Natural killer cell (primary cell): ENCODE results near the gene JARID2. TPM values are rescaled to one million over a fixed set of nuclear protein-coding genes. Genes with fewer than 3 reads are reported as not detected.
A peak's percentile ranks its signal among the peaks of the same experiment; 100 is the strongest.

Source experiments
- ATAC-seq, 3 donors: fragments of 150-1000 bp in 2 of 3; fragments of 200-7000 bp in 1 of 3; cut with Tn5 transposase; 1 replicate in 1 of 3; 2 replicates in 2 of 3; pipeline ENCODE4 v1.10.0; 2021; ENCODE audit warnings: mild to moderate bottlenecking in 2 of 3, moderate library complexity in 2 of 3
- DNase-seq, 2 donors: peaks; one replicate each; pipeline versions ENCODE4 v3.0.0 to v3.0.0-alpha.2; 2013 to 2021; ENCODE audit warnings: mixed read lengths in 1 of 2
- H3K27ac ChIP-seq: one replicate; pipeline ENCODE4 v1.5.1; 2013; ENCODE audit warnings: mild to moderate bottlenecking, low read length
- H3K27me3 ChIP-seq: one replicate; pipeline ENCODE4 v1.6.1; 2013; ENCODE audit warnings: low read length; ENCODE audit not compliant: control insufficient read depth, insufficient read depth
- H3K36me3 ChIP-seq: one replicate; pipeline ENCODE4 v1.6.1; 2013; ENCODE audit warnings: low read length; ENCODE audit not compliant: control insufficient read depth, insufficient read depth
- H3K4me1 ChIP-seq: one replicate; pipeline ENCODE4 v1.6.1; 2013; ENCODE audit warnings: low read length; ENCODE audit not compliant: control insufficient read depth, insufficient read depth
- H3K4me3 ChIP-seq: one replicate; pipeline ENCODE4 v1.5.1; 2013; ENCODE audit warnings: low read length
- H3K9me3 ChIP-seq: one replicate; pipeline ENCODE4 v1.6.1; 2013; ENCODE audit warnings: low read length; ENCODE audit not compliant: control insufficient read depth, insufficient read depth
- H3K27ac Mint-ChIP-seq, 2 donors: one replicate each; pipeline ENCODE4 v1.8.0; 2022; ENCODE audit warnings: mild to moderate bottlenecking in 2 of 2, mixed read lengths in 2 of 2, moderate library complexity in 1 of 2
- H3K27me3 Mint-ChIP-seq, 2 donors: one replicate each; pipeline ENCODE4 v1.8.0; 2022; ENCODE audit warnings: low read depth in 2 of 2, mixed read lengths in 2 of 2
- H3K36me3 Mint-ChIP-seq: one replicate; pipeline ENCODE4 v1.8.0; 2022; ENCODE audit warnings: mixed read lengths
- H3K4me1 Mint-ChIP-seq, 2 donors: one replicate each; pipeline ENCODE4 v1.8.0; 2022; ENCODE audit warnings: mixed read lengths in 2 of 2
- H3K4me3 Mint-ChIP-seq: one replicate; pipeline ENCODE4 v1.8.0; 2022; ENCODE audit warnings: mild to moderate bottlenecking, moderate library complexity, mixed read lengths
- H3K9me3 Mint-ChIP-seq, 2 donors: one replicate each; pipeline ENCODE4 v1.8.0; 2022; ENCODE audit warnings: mixed read lengths in 2 of 2
- WGBS: methylation state at CpG from one replicate; pipeline ENCODE4 v1.1.7; 2013; ENCODE audit warnings: missing lambda C conversion rate; ENCODE audit not compliant: insufficient coverage; 5-methylcytosine and 5-hydroxymethylcytosine counted together
- intact Hi-C: fragments of 100-400 bp; cut with micrococcal nuclease; formaldehyde crosslinking; loops from one replicate; pipeline ENCODE4 v1.14.2; 2022
- total RNA-seq, 4 donors: library from RNA; stranded (reverse); fragments of 120-200 nt in 1 of 4; gene quantifications; one replicate each; pipeline versions ENCODE4 v1.2.3 to v1.2.4, GENCODE V29; 2013 to 2022
- TF ChIP-seq, protein P1 (sequence below): fragments of 200-600 bp; IDR thresholded peaks from one replicate; pipeline ENCODE4 v1.8.0; 2022; ENCODE audit warnings: antibody characterized with exemption

JARID2 gene
- total RNA-seq, 3 donors from 2014 or later (not counting 1 experiment from before 2014, with no cell fraction given), result 49.9 to 60.9 (median 60.5) TPM

DNA sequence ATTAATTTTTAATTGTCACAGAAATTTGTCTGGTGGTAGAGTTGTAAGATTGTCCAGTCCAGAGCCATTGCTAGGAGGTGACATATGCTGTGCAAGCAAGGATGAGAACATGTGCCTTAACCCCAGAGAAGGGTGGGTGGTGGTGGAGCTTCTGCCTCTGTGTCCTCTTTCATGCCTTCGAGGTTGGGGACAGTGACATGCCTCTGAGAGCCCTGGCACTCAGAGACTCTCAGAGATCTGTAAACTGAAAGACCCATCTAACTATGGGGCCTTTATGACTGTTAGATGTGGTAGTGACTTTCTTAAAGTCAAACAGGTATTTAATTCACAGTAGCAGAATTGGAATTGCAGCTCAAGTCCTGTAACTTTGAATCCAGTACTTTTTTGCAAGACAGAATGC, 132.4 kb downstream of the JARID2 start:
- Histone ChIP-seq H3K4me1 (peaks cover 3% of the 10 kb centered on the region), H3K9me3 (no peaks in the 10 kb centered on the region), H3K27me3 (no peaks in the 10 kb centered on the region), H3K4me3 (no peak overlapping the region), H3K36me3 (peaks cover 4% of the 10 kb centered on the region), H3K27ac (no peak overlapping the region)
- Mint-ChIP-seq H3K9me3 (no peaks in the 10 kb centered on the region), H3K4me1 (peaks cover 38 to 41% of the 10 kb centered on the region in 2 donors), H3K27me3 (no peaks in the 10 kb centered on the region), H3K36me3 (peaks cover 5% of the 10 kb centered on the region), H3K4me3 (no peak overlapping the region), H3K27ac (no peak overlapping the region)
- 54% methylated on average over 1 of the region's 1 CpG for WGBS
- TF ChIP-seq, protein P1, sequence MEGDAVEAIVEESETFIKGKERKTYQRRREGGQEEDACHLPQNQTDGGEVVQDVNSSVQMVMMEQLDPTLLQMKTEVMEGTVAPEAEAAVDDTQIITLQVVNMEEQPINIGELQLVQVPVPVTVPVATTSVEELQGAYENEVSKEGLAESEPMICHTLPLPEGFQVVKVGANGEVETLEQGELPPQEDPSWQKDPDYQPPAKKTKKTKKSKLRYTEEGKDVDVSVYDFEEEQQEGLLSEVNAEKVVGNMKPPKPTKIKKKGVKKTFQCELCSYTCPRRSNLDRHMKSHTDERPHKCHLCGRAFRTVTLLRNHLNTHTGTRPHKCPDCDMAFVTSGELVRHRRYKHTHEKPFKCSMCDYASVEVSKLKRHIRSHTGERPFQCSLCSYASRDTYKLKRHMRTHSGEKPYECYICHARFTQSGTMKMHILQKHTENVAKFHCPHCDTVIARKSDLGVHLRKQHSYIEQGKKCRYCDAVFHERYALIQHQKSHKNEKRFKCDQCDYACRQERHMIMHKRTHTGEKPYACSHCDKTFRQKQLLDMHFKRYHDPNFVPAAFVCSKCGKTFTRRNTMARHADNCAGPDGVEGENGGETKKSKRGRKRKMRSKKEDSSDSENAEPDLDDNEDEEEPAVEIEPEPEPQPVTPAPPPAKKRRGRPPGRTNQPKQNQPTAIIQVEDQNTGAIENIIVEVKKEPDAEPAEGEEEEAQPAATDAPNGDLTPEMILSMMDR, result no peak
- no peak for DNase-seq
- intact Hi-C loops, result no loop called here
- ATAC-seq, result no peak

DNA sequence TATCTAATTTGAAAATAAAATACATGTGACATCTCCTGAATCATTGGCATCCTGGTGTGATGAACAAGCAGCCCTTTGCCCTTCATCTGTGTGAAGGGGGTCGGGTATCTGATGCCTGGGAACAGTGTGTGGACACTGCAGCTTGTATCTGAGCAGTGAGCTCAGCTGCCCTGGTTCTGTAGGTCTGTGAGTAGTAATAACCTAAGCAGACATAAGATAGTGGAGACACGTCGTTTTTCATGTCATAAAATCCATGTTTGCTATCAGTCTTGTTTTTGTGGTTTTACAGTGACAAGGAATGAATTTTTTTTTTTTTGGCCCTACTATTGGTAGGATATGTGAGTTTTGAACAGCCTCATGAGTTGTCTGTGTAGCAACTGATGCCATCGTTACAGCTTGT, 133.0 kb downstream of the JARID2 start:
- intact Hi-C loops, result no loop called here

DNA sequence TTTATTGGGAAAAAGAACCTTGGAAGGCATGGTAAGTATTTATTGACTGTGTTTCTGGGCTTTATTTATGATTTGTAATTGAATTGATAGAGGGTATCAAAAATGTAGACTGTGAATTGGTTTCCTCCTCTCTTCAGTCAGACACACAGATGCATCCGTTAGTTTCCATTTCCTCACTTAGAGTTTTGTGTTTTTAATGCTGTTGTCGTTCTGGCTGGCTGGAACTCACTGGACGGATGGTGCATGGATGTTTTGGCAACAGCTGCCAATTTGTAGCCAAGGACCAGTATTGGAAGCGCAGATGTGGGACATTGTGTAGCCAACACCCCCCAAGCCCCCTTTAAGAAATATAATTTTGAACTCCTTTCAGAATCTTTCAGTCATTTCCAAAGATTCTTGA, 134.5 kb downstream of the JARID2 start:
- H3K9me3 Mint-ChIP-seq, result no peaks in the 10 kb centered on the region
- H3K27ac Mint-ChIP-seq, result no peak overlapping the region
- 75% methylated on average over 4 of the region's 4 CpGs for WGBS
- Histone ChIP-seq H3K36me3 (no peaks in the 10 kb centered on the region), H3K9me3 (no peaks in the 10 kb centered on the region), H3K4me1 (peaks cover 10% of the 10 kb centered on the region), H3K4me3 (no peak overlapping the region), H3K27me3 (no peaks in the 10 kb centered on the region), H3K27ac (no peak overlapping the region)
- DNase-seq (no peak), ATAC-seq (no peak)
- H3K4me3 Mint-ChIP-seq, result no peak overlapping the region
- TF ChIP-seq, protein P1, result no peak
- no peaks in the 10 kb centered on the region for H3K27me3 Mint-ChIP-seq
- H3K36me3 Mint-ChIP-seq, result peaks cover 5% of the 10 kb centered on the region
- intact Hi-C loops, result no loop called here
- peaks cover 52 to 54% of the 10 kb centered on the region in 2 donors for H3K4me1 Mint-ChIP-seq

More for the DNA sequence above, 133.0 kb downstream of the JARID2 start:
- H3K4me1 Mint-ChIP-seq, result peaks cover 41% of the 10 kb centered on the region in 2 donors
- Histone ChIP-seq H3K27ac (no peak overlapping the region), H3K9me3 (no peaks in the 10 kb centered on the region), H3K4me3 (no peak overlapping the region), H3K4me1 (peaks cover 3% of the 10 kb centered on the region), H3K36me3 (peaks cover 4% of the 10 kb centered on the region), H3K27me3 (no peaks in the 10 kb centered on the region)
- no peak for DNase-seq
- peaks cover 5% of the 10 kb centered on the region for H3K36me3 Mint-ChIP-seq
- no peaks in the 10 kb centered on the region for H3K27me3 Mint-ChIP-seq
- TF ChIP-seq, protein P1, result no peak
- WGBS, result 66% methylated on average over 4 of the region's 4 CpGs
- H3K27ac Mint-ChIP-seq, result peak overlapping the region; percentile 17 to 38
- no peaks in the 10 kb centered on the region for H3K9me3 Mint-ChIP-seq
- ATAC-seq, result no peak
- no peak overlapping the region for H3K4me3 Mint-ChIP-seq

DNA sequence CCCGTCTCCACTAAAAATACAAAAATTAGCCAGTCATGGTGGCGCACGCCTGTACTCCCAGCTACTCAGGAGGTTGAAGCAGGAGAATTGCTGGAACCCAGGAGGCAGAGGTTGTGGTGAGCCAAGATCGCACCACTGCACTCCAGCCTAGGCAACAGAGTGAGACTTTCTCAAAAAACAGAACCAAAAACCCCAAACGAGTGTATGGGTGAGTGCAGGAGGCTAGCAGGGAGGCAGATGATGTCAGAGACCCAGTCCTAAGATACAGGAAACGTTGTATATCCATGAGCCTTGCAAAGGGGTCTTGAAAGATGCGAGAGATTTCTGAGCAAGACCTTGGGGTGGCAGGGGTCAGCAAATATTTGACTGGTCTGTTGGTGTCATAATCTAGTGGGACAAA, 136.2 kb downstream of the JARID2 start:
- H3K4me1 Mint-ChIP-seq, result peaks cover 64 to 65% of the 10 kb centered on the region in 2 donors
- TF ChIP-seq, protein P1, result no peak
- intact Hi-C loops, result no loop called here
- DNase-seq (no peak), ATAC-seq (no peak)
- peaks cover 2% of the 10 kb centered on the region for H3K36me3 Mint-ChIP-seq
- peaks cover 21% of the 10 kb centered on the region for H3K4me1 ChIP-seq
- no peak overlapping the region for H3K4me3 Mint-ChIP-seq
- no peaks in the 10 kb centered on the region for H3K9me3 ChIP-seq
- H3K27me3 ChIP-seq, result no peaks in the 10 kb centered on the region
- H3K9me3 Mint-ChIP-seq, result no peaks in the 10 kb centered on the region
- H3K27me3 Mint-ChIP-seq, result no peaks in the 10 kb centered on the region
- no peak overlapping the region for H3K27ac ChIP-seq
- peak overlapping the region; percentile 0 to 9 for H3K27ac Mint-ChIP-seq
- WGBS, result 76% methylated on average over 7 of the region's 7 CpGs
- H3K4me3 ChIP-seq, result no peak overlapping the region
- no peaks in the 10 kb centered on the region for H3K36me3 ChIP-seq
